Activated CD8-positive, alpha-beta T cell treated with anti-CD3 and anti-CD28 coated beads, Interleukin-2, amount 10 ng/mL, durations not matched to agents 7 days and 5 days (primary cell): ENCODE measurements around the gene ACOD1. TPM values are rescaled to one million over a fixed set of nuclear protein-coding genes. Genes with fewer than 3 reads are reported as not detected.
"Not testable (repeated sequence)": the region's sequence is repeated elsewhere in the genome, so short reads cannot be mapped to it uniquely, and the experiment has no call there.

Experiments used
- ATAC-seq: fragments of 150-1000 bp; cut with Tn5 transposase; one replicate; pipeline ENCODE4 v1.10.0; 2021; ENCODE audit warnings: moderate library complexity
- CTCF ChIA-PET: fragments of 350-600 bp; sonication (Branson Sonifier 250); formaldehyde crosslinking; loops from one replicate; lab custom pipeline; 2021; ENCODE audit warnings: antibody characterized with exemption; lab: Charles Lee
- POLR2A ChIA-PET: fragments of 350-600 bp; sonication (Branson Sonifier 250); formaldehyde crosslinking; loops from one replicate; lab custom pipeline; 2021; ENCODE audit warnings: antibody characterized with exemption; lab: Charles Lee
- DNase-seq: peaks from one replicate; pipeline ENCODE4 v3.0.0-alpha.2; 2020
- H3K27ac Mint-ChIP-seq: one replicate; pipeline ENCODE4 v1.8.0; 2021; ENCODE audit warnings: mild to moderate bottlenecking, mixed read lengths
- H3K27me3 Mint-ChIP-seq: one replicate; pipeline ENCODE4 v1.8.0; 2021; ENCODE audit warnings: low read depth, mixed read lengths
- H3K36me3 Mint-ChIP-seq: one replicate; pipeline ENCODE4 v1.8.0; 2021; ENCODE audit warnings: low read depth, mixed read lengths
- H3K4me1 Mint-ChIP-seq: one replicate; pipeline ENCODE4 v1.8.0; 2021; ENCODE audit warnings: low read depth, mixed read lengths
- H3K4me3 Mint-ChIP-seq: one replicate; pipeline ENCODE4 v1.8.0; 2021; ENCODE audit warnings: mild to moderate bottlenecking, mixed read lengths
- H3K9me3 Mint-ChIP-seq: one replicate; pipeline ENCODE4 v1.8.0; 2022; ENCODE audit warnings: mixed read lengths; ENCODE audit not compliant: insufficient read depth
- total RNA-seq, 2 experiments: library from RNA; stranded (reverse); gene quantifications; one replicate each; pipeline ENCODE4 v1.2.3, GENCODE V29; 2021

ACOD1 gene
- total RNA-seq, 2 experiments from 2014 or later, result not detected

DNA sequence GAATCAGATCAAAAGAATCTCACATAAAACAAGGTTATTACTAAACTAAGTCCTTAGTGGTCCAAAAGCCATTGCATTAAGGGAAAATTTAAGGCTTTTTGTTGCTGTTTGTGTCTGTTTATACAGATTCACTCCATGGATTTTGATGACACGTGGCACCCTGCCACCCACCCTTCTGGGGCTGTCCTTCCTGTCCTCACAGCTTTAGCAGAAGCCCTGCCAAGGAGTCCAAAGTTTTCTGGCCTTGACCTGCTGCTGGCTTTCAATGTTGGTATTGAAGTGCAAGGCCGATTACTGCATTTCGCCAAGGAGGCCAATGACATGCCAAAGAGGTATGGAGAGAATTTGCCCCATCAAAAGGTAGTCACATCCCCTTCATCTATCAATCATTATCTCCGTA lies 6.9 kb downstream of the ACOD1 start:
- Mint-ChIP-seq H3K27ac (no peak overlapping the region), H3K4me1 (no peaks in the 10 kb centered on the region), H3K9me3 (peaks cover 2% of the 10 kb centered on the region), H3K4me3 (no peak overlapping the region), H3K36me3 (no peaks in the 10 kb centered on the region), H3K27me3 (peaks cover 10% of the 10 kb centered on the region)
- no peak for ATAC-seq
- POLR2A ChIA-PET, result no interaction called here
- no peak for DNase-seq
- CTCF ChIA-PET, result no interaction called here

DNA sequence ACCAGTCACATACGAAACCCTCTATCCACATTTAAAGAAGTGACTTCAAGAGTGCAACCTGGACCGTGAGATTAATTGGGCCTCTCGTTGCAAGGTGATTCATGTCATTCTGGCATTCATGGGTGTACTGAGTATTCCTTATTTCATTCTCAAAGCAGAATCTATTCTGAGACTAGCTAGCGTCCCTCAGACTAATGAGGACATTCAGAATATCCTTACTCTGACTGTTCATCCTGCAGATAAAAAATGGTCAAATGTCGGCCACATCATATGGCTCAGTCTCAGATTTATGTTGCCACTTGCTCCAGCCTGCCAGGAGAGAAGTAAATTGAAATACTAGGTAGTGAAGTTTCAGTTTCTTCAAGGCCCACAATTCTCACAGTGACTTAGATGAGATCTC lies 7.3 kb downstream of the ACOD1 start:
- CTCF ChIA-PET, result no interaction called here
- POLR2A ChIA-PET, result no interaction called here

DNA sequence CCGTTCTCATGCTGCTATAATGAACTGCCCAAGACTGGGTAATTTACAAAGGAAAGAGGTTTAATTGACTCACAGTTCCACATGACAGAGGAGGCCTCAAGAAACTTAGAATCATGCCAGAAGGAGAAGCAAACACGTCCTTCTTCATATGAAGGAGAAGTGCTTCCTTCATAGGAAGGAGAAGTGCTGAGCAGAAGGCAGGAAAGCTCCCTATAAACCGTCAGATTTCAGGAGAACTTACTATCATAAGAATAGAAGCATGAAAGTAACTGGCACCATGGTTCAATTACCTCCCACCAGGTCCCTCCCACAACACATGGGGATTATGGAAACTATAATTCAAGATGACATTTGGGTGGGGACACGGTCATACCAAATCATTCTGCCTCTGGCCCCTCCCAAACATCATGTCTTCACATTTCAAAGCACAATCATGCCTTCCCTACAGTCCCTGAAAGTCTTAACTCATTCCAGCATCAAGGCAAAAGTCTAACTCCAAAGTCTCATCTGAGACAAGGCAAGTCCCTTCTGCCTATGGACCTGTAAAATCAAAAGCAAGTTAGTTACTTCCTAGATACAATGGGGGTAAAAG lies 10.6 kb downstream of the ACOD1 start:
- Mint-ChIP-seq H3K27ac (no peak overlapping the region), H3K27me3 (no peaks in the 10 kb centered on the region), H3K4me1 (no peaks in the 10 kb centered on the region), H3K4me3 (no peak overlapping the region), H3K36me3 (no peaks in the 10 kb centered on the region), H3K9me3 (peaks cover 12% of the 10 kb centered on the region)
- ATAC-seq (no peak), DNase-seq (no peak)
- ChIA-PET POLR2A (no interaction called here), CTCF (interaction anchor here (0.5 kb wide), 1 partner anchor 14 kb away, joined by 3 read pairs; no protein-coding TSS in a partner anchor)

More for the DNA sequence above, 7.3 kb downstream of the ACOD1 start:
- Mint-ChIP-seq H3K4me3 (no peak overlapping the region), H3K27me3 (peaks cover 8% of the 10 kb centered on the region), H3K36me3 (no peaks in the 10 kb centered on the region), H3K9me3 (peaks cover 7% of the 10 kb centered on the region), H3K4me1 (no peaks in the 10 kb centered on the region), H3K27ac (no peak overlapping the region)
- ATAC-seq (no peak), DNase-seq (no peak)

DNA sequence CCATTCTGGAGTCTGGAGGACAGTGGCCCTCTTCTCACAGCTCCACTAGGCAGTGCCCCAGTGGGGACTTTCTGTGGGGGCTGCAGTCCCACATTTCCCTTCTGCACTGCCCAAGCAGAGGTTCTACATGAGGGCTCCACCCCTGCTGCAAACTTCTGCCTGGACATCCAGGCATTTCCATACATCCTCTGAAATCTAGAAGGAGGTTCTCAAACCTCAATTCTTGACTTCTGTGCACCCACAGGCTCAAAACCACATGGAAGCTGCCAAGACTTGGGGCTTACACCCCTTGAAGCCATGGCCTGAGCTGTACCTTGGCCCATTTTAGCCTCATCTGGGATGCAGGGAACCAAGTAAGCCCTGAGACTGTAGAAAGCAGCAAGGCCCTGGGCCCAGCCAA lies 11.4 kb downstream of the ACOD1 start:
- H3K4me3 Mint-ChIP-seq, DNase-seq, POLR2A ChIA-PET, H3K36me3 Mint-ChIP-seq, H3K27me3 Mint-ChIP-seq, H3K4me1 Mint-ChIP-seq, ATAC-seq, H3K27ac Mint-ChIP-seq, CTCF ChIA-PET: not testable (repeated sequence)
- peaks cover 12% of the 10 kb centered on the region for H3K9me3 Mint-ChIP-seq

DNA sequence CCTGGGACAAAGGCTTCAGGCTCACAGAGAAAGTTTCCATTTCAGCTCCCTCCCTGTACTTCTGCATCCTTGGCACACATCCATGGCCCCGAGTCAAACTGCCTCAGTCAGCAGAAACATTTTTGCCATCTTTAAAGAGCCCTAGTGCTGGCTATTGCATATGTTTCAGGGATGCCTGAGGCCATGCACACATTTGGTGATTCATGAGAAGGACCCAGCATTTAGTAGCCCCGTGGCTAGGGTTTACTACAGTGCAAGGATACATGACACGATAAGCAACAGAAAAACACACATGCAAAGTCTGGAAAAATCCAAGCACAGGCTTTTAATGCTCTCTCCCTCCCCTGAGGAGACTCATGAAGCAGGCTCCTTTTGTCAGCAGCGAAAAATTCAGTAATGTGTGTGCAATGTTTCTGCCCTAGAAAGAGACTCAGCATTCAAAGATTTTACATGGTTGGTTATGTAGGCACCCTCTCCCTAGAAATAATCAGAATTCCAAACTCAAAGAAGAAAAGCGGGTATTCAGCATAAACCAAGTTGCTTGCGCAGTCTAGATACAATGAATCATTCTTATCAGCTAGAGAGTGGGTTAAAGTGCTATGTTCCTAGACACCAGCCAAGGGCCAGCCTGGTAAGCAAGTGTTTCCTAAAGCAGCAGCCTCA lies 17.6 kb downstream of the ACOD1 start:
- H3K4me1 Mint-ChIP-seq, result no peaks in the 10 kb centered on the region
- ChIA-PET CTCF (no interaction called here), POLR2A (no interaction called here)
- H3K27ac Mint-ChIP-seq, result no peak overlapping the region
- no peaks in the 10 kb centered on the region for H3K36me3 Mint-ChIP-seq
- H3K4me3 Mint-ChIP-seq, result no peak overlapping the region
- peaks cover 8% of the 10 kb centered on the region for H3K27me3 Mint-ChIP-seq
- peaks cover 4% of the 10 kb centered on the region for H3K9me3 Mint-ChIP-seq
- DNase-seq, result no peak
- no peak for ATAC-seq

DNA sequence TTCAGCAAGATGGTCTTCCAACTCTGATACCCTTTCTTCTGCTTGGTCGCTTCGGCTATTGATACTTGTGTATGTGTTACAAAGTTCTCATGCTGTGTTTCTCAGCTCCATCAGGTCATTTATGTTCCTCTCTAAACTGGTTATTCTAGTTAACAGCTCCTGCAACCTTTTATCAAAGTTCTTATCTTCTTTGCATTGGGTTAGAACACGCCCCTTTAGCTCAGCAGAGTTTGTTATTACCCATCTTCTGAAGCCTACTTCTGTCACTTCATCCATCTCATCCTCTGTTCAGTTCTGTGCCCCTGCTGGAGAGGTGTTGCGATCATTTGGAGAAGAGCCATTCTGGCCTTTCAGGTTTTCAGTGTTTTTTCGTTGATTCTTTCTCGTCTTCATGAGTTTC lies 18.7 kb downstream of the ACOD1 start:
- H3K4me1 Mint-ChIP-seq, result no peaks in the 10 kb centered on the region
- peaks cover 4% of the 10 kb centered on the region for H3K9me3 Mint-ChIP-seq
- no peak for DNase-seq
- H3K4me3 Mint-ChIP-seq, result no peak overlapping the region
- no peak for ATAC-seq
- no peaks in the 10 kb centered on the region for H3K36me3 Mint-ChIP-seq
- H3K27me3 Mint-ChIP-seq, result peaks cover 16% of the 10 kb centered on the region
- H3K27ac Mint-ChIP-seq, result no peak overlapping the region
- ChIA-PET POLR2A (no interaction called here), CTCF (no interaction called here)

DNA sequence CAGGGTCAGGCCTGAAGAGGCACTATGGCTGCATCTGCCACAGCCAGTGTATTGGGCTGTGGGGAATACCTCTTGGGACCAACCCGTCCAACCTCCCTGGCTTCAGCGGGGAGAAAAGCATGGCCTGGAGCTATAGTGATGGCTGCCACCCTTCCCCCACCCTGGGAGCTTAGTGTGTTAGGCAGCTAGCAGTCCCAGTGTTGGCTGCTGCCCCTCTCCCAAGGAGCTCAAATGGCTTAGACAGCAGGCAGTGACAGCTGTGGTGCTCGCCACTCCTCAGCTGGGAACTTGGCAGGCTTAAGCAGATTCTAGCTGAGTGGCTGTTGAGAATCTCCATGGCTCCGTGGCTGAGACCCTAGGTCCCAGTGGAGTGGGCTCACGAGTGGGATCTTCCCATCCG lies 19.7 kb downstream of the ACOD1 start:
- ChIA-PET CTCF (no interaction called here), POLR2A (no interaction called here)
- Mint-ChIP-seq H3K9me3 (no peaks in the 10 kb centered on the region), H3K27ac (no peak overlapping the region), H3K36me3 (no peaks in the 10 kb centered on the region), H3K27me3 (peaks cover 22% of the 10 kb centered on the region), H3K4me1 (no peaks in the 10 kb centered on the region), H3K4me3 (no peak overlapping the region)
- ATAC-seq, result no peak
- no peak for DNase-seq

DNA sequence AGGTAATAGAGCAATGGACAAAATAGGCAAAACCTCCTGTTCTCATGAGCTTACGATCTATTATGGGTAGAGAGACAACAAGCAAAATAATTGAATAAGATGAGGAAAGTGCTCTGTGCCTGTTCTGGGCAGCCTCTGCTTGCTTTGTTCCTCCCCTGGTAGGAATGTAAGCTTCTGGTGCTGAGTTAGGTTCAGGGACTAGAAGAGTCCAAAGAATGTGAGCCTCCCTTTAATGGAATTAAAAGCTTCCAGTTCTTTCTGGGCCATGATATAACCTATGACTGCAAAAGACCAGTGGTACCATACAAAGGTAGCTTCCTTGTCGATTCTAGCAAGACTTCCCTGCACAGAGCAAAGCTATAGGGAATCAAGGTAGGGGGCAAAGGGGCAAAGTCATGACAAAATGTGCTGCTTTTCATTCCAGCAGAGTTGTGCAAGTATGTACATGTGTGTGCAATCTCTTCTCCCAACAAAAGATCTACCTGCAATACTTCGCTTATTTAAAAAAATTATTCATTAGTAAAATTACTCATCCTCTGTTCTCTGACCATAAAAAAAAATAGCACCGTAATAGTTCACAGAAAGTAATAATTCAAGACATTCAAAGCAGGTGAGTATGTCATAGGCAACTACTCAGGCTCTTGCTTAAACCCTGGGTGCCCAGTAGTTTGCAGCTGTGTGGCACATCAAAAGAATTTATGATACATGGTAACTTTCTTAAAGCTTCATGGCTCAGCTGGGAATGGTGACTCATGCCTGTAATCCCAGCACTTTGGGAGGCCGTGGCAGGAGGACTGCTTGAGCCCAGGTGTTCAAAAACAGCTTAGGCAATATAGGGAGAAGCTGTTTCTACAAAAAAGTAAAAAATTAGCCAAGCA lies 21.4 kb downstream of the ACOD1 start:
- POLR2A ChIA-PET, result no interaction called here
- Mint-ChIP-seq H3K4me1 (no peaks in the 10 kb centered on the region), H3K4me3 (no peak overlapping the region), H3K9me3 (no peaks in the 10 kb centered on the region), H3K36me3 (no peaks in the 10 kb centered on the region), H3K27me3 (peaks cover 33% of the 10 kb centered on the region), H3K27ac (no peak overlapping the region)
- DNase-seq (no peak), ATAC-seq (no peak)
- CTCF ChIA-PET, result interaction anchor here (1.5 to 3.6 kb wide), 2 partner anchors 11 to 62 kb away, joined by 3 to 22 read pairs; no protein-coding TSS in a partner anchor

DNA sequence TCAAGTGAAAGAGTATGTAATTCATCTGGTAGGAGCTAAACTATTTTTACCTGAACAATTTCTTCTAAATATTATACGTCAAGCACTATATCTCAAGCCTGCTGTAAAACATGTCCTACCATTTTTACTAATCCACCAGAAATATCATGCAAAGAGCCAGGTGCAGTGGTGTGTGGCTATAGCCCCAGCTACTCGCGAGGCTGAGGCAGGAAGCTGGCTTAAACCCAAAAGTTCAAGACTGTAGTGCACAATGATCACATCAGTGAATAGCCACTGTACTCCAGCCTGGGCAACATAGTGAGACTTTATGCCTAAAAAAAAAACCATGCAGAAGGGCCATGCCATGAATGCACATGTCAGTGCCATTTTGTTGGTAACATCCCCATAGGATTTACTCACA lies 22.9 kb downstream of the ACOD1 start:
- H3K27me3 Mint-ChIP-seq, result peaks cover 34% of the 10 kb centered on the region

DNA sequence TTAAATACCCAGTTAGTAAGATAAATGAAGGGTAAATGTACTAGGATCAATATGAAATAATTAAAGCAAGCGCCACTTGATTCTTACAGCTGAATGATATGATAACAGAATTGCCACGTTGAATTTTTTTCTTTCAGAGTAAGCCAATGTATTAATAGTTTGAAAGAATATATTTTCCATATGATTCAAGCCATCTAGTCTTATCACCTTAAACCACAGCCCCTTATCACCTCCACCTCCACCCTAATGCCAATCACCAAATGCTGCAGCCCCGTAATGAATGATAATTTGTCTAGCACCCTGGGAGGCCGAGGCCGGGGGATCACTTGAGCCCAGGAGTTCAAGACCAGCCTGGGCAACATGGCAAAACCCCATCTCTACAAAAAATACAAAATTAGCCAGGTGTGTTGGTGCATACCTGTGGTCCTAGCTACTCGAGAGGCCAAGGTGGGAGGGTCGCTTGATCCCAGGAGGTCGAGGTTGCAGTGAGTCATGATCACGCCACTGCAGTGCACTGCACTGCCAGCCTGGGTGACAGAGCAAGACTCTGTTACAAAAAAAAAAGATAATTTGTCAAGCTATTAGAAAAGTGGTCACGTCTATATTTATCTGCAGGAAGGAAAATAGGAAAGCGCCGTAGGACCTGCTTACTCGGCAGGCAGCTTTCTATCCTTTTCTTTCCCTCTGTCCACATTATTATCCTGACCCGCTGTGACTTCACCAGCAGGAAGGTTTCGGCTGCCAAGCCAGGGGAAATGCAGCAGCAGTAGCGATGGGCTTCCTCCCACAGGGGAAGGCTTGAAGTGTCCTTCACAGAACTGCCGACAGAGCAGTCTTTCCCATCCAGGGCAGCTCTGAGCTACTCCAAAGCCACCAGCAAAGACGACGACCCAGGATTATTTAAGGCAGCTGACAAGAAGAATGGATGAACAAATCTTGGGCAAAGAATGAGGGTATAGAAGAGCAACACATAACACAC lies 23.8 kb downstream of the ACOD1 start:
- H3K36me3 Mint-ChIP-seq, result no peaks in the 10 kb centered on the region
- no peaks in the 10 kb centered on the region for H3K9me3 Mint-ChIP-seq
- ATAC-seq (no peak), DNase-seq (no peak)
- H3K27ac Mint-ChIP-seq, result no peak overlapping the region
- CTCF ChIA-PET, result interaction anchor here (0.7 to 3.6 kb wide), 3 partner anchors 8 to 307 kb away, joined by 3 to 22 read pairs (median 3); no protein-coding TSS in a partner anchor
- no peak overlapping the region for H3K4me3 Mint-ChIP-seq
- POLR2A ChIA-PET, result no interaction called here
- H3K4me1 Mint-ChIP-seq, result peaks cover 7% of the 10 kb centered on the region
- peaks cover 32% of the 10 kb centered on the region for H3K27me3 Mint-ChIP-seq

More for the DNA sequence above, 22.9 kb downstream of the ACOD1 start:
- Mint-ChIP-seq H3K36me3 (no peaks in the 10 kb centered on the region), H3K27ac (no peak overlapping the region), H3K9me3 (no peaks in the 10 kb centered on the region), H3K4me1 (peaks cover 2% of the 10 kb centered on the region), H3K4me3 (no peak overlapping the region)
- POLR2A ChIA-PET, result interaction anchor here (0.7 kb wide), 1 partner anchor 84 kb away, joined by 3 read pairs; no protein-coding TSS in a partner anchor
- no peak for ATAC-seq
- CTCF ChIA-PET, result interaction anchor here (3.6 kb wide), 1 partner anchor 9 kb away, joined by 22 read pairs; no protein-coding TSS in a partner anchor
- DNase-seq, result no peak
